HG02678 (cell line): ENCODE measurements around the gene UBE2V1.
"Not testable (repeated sequence)": the region's sequence is repeated elsewhere in the genome, so short reads cannot be mapped to it uniquely, and the experiment has no call there.

Experiments used
- ATAC-seq: cut with Tn5 transposase; IDR thresholded peaks from one replicate; pipeline ENCODE4 v1.9.1; 2021; ENCODE audit warnings: mild to moderate bottlenecking, moderate library complexity; ENCODE audit not compliant: unreplicated experiment

UBE2V1 gene

GRCh38 chr20:50066161-50066834 is 46.7 kb downstream of the UBE2V1 start:
- no peak for ATAC-seq

- no peak for ATAC-seq
Measured at GRCh38 chr20:50065325-50065615, 47.7 kb downstream of the UBE2V1 start.

DNA sequence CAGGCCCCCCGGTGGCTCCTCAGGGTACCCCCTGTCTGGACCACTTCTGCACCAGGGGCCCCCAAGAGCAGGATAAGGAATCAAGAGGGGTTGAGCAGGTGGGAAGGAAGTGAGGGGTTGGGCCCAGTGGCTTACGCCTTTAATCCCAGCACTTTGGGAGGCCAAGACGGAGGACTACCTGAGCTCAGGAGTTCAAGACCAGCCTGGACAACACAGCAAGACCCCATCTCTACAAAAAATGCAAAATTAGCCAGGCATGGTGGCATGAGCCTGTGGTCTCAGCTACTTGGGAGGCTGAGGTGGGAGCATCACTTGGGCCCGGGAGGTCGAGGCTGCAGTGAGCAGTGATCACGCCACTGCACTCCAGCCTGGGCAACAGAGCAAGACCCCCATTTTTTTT is 49.2 kb downstream of the UBE2V1 start:
- ATAC-seq: not testable (repeated sequence)

- ATAC-seq: no peak
Measured at GRCh38 chr20:50062006-50062838, 50.7 kb downstream of the UBE2V1 start.

DNA sequence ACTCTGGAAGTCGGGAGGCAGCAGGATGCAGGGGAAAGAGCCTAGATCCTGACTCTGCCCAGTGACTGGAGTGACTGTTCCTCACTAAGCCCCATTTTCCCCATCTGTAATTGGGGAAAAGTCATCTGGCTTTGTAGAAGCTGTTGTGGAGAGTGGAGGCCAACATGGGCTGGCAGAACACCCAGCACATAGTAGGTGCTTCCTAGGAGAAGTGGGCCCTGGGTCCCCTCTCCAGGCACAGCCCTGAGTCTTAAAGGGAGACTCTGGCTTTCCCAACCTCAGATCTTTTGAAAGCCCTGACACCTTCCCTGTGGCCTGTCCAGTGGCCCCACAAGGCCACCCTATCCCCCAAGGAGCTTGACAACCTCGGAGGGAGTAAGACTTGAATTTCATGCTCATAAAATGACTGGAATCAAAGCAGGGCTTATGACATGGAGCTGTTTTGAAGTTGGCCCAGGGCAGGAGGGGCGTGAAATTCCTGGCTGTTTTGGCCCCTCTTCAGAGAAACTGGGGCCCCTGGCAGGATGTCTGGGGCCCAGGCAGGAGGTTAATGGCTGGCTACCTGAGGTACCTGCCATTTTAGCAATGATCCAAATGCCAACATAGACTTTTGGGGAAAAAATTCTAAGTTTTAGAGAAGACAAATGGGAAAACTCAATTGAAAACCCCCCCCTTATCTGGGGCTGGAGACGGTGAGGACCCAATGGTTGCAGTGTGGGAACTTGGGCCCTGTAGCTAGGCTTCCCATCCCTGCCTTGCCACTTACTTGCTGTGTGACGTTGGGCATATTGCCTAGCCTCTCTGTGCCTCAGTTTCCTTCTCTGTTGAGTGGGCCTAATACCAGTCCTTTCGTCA is 51.6 kb downstream of the UBE2V1 start:
- ATAC-seq: no peak

DNA sequence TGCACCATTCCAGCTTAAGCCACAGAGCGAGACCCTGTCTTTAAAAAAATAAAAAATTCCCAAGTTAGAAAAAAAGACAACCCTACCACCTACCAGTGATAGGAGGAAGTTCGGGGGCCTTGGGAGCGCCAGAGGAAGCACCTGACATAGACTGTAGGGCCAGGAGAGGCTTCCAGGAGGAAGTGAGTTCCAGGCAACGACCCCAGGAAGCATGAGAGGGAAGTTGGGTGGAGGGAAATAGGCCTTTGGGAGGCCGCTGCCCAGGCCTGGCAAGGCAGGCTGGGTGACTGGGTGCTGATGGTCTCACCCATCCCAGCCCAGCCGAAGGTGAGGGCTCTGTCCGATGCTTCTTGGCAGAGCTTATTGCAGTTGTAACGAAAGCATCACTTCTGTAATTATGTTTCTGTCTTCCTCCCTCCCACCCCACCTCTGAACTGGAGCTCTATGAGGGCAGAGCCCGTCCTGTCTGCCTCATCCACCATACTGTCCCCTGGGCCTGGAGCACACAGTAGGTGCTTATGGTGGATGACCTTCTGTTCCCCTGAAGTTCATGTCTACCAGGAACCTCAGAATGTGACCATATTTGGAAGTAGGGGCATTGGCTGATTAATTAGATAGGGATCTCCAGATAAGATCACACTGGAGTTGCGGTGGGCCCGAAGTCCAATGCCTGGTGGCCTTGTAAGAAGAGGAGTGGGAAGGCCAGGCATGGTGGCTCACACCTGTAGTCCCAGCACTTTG is 54.1 kb downstream of the UBE2V1 start:
- no peak for ATAC-seq

DNA sequence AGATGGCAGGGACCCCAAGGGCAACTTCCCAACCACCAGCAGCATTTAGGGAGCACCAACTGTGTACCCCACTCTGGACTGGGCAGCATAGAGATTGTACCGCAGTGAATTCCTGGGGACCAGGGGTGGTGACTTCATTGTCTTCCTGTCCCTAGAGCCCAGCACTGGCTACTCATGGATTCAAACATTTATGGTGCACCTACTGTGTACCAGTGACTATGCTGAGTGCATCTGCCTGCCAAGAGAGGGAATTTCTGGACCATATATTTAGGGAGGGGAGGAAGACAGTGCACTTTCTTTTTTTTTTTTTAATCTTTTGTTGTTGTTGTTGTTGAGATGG is 55.3 kb downstream of the UBE2V1 start:
- no peak for ATAC-seq

GRCh38 chr20:50056951-50057713 is 55.8 kb downstream of the UBE2V1 start:
- ATAC-seq: no peak

DNA sequence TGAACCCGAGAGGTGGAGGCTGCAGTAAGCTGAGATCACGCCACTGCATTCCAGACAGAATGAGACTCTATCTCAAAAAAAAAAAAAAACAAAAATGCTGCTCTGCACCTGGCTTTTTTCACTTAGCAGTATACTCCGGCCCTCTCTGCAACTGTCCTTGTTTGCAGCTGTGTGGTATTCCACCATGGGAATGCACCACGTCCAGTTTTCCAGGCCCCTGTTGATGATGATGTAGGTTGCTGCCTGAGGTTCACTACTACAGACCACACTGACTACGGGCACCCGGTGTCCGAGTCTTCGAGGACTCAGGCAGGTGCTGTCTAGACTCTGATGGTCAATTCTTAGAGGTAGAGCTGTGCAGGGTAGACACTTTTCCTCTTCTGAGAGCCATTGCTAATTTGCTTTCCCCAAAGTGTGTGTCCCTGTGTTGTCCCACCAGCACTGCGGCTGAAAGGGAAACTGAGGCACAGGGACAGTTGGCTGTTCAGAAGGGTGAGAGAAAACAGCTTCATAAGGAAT is 56.5 kb downstream of the UBE2V1 start:
- ATAC-seq: no peak

GRCh38 chr20:50055524-50056083 is 57.3 kb downstream of the UBE2V1 start:
- no peak for ATAC-seq

- no peak for ATAC-seq
Measured at GRCh38 chr20:50054626-50055511, 58.1 kb downstream of the UBE2V1 start.

GRCh38 chr20:50054231-50054547 is 58.8 kb downstream of the UBE2V1 start:
- no peak for ATAC-seq

GRCh38 chr20:50053362-50054230 is 59.4 kb downstream of the UBE2V1 start:
- no peak for ATAC-seq

DNA sequence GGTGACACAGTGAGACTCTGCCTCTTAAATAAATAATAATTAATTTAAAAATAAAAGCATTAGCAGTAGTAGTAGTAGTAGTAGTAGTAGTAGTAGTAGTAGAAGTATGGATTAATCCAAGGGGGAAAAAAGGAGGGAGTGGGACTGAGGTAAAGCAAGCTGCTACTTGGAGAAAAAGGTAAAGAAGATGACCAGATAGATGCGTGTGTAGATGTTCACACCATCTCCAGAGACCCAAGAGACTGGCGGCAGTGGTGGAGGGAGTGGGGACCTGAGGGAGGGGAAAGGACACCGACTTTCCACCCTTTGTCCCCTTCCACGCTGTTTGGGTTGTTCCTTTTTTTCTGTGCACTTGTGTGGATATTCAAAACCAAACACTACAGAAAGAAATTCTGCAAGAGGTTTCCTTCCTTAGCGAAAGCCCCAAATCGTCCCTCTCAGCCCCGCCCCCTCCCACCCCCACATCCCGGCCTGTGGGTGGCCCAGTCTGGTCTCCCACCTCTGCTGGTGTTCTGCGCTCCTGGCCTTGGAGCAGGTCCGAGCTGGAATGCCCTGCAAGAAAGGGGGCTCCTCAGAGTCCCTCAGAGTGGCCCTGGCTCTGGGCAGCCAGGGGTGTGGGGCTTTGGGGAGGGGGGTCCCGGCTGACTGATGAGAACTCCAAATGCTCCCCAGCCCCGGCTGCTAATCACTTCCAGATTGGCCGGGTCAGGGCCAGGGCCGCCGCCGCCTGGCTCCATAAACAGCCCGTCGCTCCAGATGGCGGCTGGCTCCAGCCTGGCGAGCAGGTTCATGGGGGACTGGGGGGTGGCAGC is 60.2 kb downstream of the UBE2V1 start:
- no peak for ATAC-seq

- no peak for ATAC-seq
Measured at GRCh38 chr20:50050660-50051308, 62.2 kb downstream of the UBE2V1 start.

- no peak for ATAC-seq
Measured at GRCh38 chr20:50050214-50050613, 62.7 kb downstream of the UBE2V1 start.
